ENCODE measurements around the gene SLC30A9. TPM values are rescaled to one million over a fixed set of nuclear protein-coding genes. Genes with fewer than 3 reads are reported as not detected.

Gene SLC30A9
- total and polyA plus RNA-seq, 2 of the 13 experiments (the other 11 are each of a cell fraction or from before 2014, with no cell fraction given): 27.5 to 72.8 TPM

- in situ Hi-C loops (cut with HindIII; ENCODE audit: extremely low pct_ligation_motif_present, low pct_unique_long_range_greater_than_20kb): no loop called here
- H2AFZ ChIP-seq (ENCODE audit: low read length): no peak overlapping the region
- no peak for ATAC-seq
- no peak overlapping the region for H3K9ac ChIP-seq (ENCODE audit: insufficient read depth, low read depth, low read length)
- H3K79me2 ChIP-seq (ENCODE audit: insufficient read depth, low read length): no peaks in the 10 kb centered on the region
- intact Hi-C loops (cut with micrococcal nuclease; ENCODE audit: unreplicated experiment): no loop called here
- no peak overlapping the region for H3K4me3 ChIP-seq (replicated peaks in 1 of 3; ENCODE audit: insufficient read depth in 1 of 3, low read depth in 2 of 3, low read length in 3 of 3)
- FAIRE-seq: no peak
- no peaks in the 10 kb centered on the region for H4K20me1 ChIP-seq (ENCODE audit: insufficient read depth, low read length)
- H3K27me3 ChIP-seq (ENCODE audit: control insufficient read depth in 1 of 2, insufficient read depth in 2 of 2, low read length in 2 of 2): no peaks in the 10 kb centered on the region
- no peaks in the 10 kb centered on the region for H3K36me3 ChIP-seq (replicated peaks in 1 of 2; ENCODE audit: control insufficient read depth in 1 of 2, insufficient read depth in 2 of 2, low read length in 2 of 2)
- H3K4me2 ChIP-seq (ENCODE audit: low read depth, low read length): no peak overlapping the region
- TF ChIP-seq NCOA5 (CRISPR knock-in tag; IDR thresholded peaks at IDR 0.05): no peak
- TF ChIP-seq ATF5 (CRISPR knock-in tag; IDR thresholded peaks at IDR 0.05; ENCODE audit: low read depth): no peak
- no peak for TF ChIP-seq ZBTB7B (CRISPR knock-in tag; IDR thresholded peaks at IDR 0.05)
- no peak for TF ChIP-seq CHCHD3 (CRISPR knock-in tag; IDR thresholded peaks at IDR 0.05)
- TF ChIP-seq FOXC1 (CRISPR knock-in tag; IDR thresholded peaks at IDR 0.05; ENCODE audit: borderline replicate concordance): no peak
- no peak for TF ChIP-seq KDM4B (CRISPR knock-in tag; IDR thresholded peaks at IDR 0.05)
- TF ChIP-seq FOSL1 (CRISPR knock-in tag; IDR thresholded peaks at IDR 0.05; ENCODE audit: borderline replicate concordance): no peak
- no peak for TF ChIP-seq PTBP1 (IDR thresholded peaks at IDR 0.05; ENCODE audit: low read depth, low read length, poor library complexity, severe bottlenecking)
- no peak for TF ChIP-seq ZNF281 (CRISPR knock-in tag; IDR thresholded peaks at IDR 0.05; ENCODE audit: borderline replicate concordance)
- TF ChIP-seq RAD51 (IDR thresholded peaks at IDR 0.05; ENCODE audit: borderline replicate concordance): no peak
- no peak for TF ChIP-seq ZNF431 (CRISPR knock-in tag; IDR thresholded peaks at IDR 0.05; ENCODE audit: borderline replicate concordance, low read depth)
- no peak for TF ChIP-seq ZNF550 (CRISPR knock-in tag; IDR thresholded peaks at IDR 0.05; ENCODE audit: borderline replicate concordance)
- TF ChIP-seq NCOR1 (IDR thresholded peaks at IDR 0.05; ENCODE audit: borderline replicate concordance, low read length): no peak
- no peak for TF ChIP-seq ZSCAN12 (CRISPR knock-in tag; IDR thresholded peaks at IDR 0.05)
- WGBS (ENCODE audit: low lambda C conversion rate): 88% methylated on average over 14 of the region's 22 CpGs
- ChIA-PET CTCF (ENCODE audit: low intra/inter-chr PET ratio, low total read pairs) (no interaction called here), POLR2A (no interaction called here)
- BruUV-seq (replicated peaks): no TSS peak
- no peak for DNase-seq (ENCODE audit: low spot score)
- peaks cover 1% of the 10 kb centered on the region; the same call in 1 of the 2 replicates for H3K4me1 ChIP-seq (ENCODE audit: insufficient read depth, low read length)
- no peaks in the 10 kb centered on the region for H3K9me3 ChIP-seq (ENCODE audit: low read length)
- no peak overlapping the region for H3K27ac ChIP-seq (ENCODE audit: extremely low read length, insufficient read depth, low read length)
Measured at GRCh38 chr4:41982716-41983115, 7.6 kb upstream of the SLC30A9 start.

All from HepG2 (cell line).